Stimulated activated CD8-positive, alpha-beta memory T cell treated with anti-CD3 and anti-CD28 coated beads, Interleukin-7, amount 100 ng/mL, for 48 hours (primary cell): ENCODE data around the gene CCNY.

Experiments
- DNase-seq, 2 donors: peaks; one replicate each; pipeline ENCODE4 v3.0.0-alpha.2; 2020; ENCODE audit warnings: low read depth in 1 of 2; ENCODE audit errors: extremely low read depth in 1 of 2

Gene CCNY

GRCh38 chr10:35379226-35380137 lies 43.2 kb downstream of the CCNY start:
- DNase-seq: no peak

DNA sequence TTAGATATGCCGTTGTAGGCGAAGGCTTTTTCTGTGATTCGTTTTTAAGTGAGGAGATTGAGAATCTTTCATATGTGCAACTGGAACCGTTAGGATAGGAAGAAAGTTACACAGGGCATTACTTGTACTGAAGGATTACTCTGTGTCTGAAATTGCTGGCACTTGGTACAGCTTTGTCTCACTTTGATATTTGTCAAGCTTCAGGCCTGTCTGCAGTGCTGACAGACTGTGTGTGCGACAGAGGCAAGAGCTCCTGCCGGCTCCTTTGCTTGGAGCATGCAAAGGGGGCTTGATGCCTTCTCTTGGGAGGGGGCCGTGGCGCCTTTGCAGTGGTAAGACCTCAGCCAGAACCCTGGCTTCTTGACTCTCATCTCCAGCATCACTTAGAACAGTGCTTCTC lies 45.8 kb downstream of the CCNY start:
- DNase-seq: no peak

- no peak for DNase-seq
Measured at GRCh38 chr10:35384265-35384868, 48.1 kb downstream of the CCNY start.

DNA sequence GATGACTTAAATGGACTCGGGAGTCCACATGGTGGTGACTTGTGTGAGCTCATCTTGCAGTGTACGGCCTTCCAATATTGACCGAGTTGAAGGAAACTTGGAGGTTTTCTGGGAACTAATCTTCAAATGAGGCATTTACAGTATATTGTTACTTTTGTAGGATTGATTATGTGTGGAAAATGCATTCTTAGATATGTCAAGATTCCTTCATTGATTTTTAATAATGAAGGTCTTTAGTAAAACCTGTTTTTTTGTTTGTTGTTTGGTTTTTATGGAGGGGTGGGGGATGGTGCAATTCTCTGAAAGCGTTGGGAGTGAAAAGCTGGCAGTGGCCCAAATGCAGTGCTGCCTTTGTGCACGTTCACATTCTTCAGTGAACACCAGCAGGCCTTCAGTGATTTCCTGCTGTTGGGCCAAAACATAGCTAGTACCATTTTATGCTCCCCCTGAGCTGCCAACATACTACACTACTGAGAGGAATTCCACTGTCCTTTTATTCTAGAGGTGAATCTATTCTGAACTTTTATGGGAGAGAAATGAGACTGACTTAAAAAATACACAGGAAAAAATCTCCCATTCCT lies 50.4 kb downstream of the CCNY start:
- DNase-seq: no peak

GRCh38 chr10:35387768-35388167 lies 51.5 kb downstream of the CCNY start:
- DNase-seq: no peak

GRCh38 chr10:35388197-35388596 lies 51.9 kb downstream of the CCNY start:
- no peak for DNase-seq

GRCh38 chr10:35388682-35389081 lies 52.4 kb downstream of the CCNY start:
- no peak for DNase-seq

- DNase-seq: no peak
Measured at GRCh38 chr10:35390161-35390840, 54.0 kb downstream of the CCNY start.

DNA sequence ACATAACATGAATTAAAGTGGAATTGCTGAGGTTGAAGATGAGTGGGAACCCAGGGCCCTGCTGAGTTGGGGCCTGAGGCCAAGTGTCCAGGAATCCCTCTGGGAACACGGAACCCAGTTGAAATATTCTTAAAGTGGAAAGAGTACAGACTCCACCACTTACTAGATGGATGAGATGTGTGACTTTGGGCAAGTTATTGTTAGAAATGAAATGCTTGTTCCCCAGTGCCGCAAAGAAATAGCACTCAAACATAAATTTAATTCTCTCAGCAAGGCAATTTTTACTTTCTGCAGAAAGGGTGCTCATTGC lies 54.5 kb downstream of the CCNY start:
- DNase-seq: no peak

DNA sequence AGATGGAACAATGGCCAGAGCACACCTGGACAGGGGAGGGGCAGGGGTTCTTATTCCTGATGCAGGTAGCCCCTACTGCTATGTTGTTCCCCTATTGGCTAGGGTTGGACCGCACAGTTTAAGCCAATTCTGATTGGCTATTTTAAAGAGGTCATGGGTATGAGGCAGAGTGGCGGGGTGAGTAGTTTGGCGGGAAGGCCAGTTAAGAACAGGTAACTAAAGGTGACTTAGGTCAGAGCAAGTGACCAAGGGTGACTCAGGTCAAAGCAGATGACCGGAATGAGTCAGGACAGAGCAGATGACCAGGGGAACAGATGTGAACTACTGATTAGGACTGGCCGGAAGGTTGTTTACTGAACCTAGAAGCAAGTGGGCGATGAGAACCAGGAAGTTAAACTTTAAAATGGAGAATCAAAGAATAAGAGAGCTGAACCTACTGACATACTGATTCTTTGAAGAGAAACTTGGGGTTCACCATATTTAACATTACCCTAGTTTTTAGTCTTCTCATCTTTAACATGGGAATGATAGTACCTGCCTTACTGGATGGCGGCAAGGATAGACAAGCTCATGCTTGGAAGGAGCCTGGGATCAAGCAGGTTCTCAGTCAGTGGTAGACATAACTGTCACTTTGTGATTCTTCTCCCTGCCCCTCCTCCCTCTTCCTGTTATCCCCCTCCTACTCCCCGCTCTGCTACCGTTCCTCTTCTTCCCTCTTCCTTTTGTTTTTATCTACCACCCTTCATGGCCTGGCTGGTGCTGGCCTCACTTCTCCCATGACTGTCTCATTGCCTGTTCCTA lies 55.0 kb downstream of the CCNY start:
- DNase-seq: no peak

- no peak for DNase-seq
Measured at GRCh38 chr10:35391954-35392262, 55.6 kb downstream of the CCNY start.

GRCh38 chr10:35392482-35393228 lies 56.3 kb downstream of the CCNY start:
- no peak for DNase-seq

GRCh38 chr10:35394411-35394851 lies 58.1 kb downstream of the CCNY start:
- no peak for DNase-seq

DNA sequence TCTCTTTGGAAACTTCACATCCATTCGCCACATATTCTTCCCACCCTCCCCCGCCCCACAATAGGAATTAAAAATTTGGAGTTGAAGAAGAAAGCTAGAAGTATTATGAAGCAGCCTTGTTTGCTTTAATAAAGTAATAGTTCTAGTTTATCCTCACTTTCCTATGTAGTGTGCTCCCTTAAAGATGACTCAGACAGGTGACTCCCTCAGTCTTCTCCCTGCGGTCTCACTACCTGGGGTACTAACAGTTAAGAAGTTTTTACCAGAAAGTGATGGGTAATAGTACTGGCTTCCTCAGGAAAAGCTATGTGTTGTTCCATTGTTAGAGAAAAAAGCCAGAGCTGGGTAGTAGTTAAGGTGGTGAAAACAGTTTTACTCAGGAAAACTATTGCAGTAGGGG lies 58.6 kb downstream of the CCNY start:
- no peak for DNase-seq

- no peak for DNase-seq
Measured at GRCh38 chr10:35396560-35397434, 60.5 kb downstream of the CCNY start.

GRCh38 chr10:35397953-35398352 lies 61.6 kb downstream of the CCNY start:
- no peak for DNase-seq

DNA sequence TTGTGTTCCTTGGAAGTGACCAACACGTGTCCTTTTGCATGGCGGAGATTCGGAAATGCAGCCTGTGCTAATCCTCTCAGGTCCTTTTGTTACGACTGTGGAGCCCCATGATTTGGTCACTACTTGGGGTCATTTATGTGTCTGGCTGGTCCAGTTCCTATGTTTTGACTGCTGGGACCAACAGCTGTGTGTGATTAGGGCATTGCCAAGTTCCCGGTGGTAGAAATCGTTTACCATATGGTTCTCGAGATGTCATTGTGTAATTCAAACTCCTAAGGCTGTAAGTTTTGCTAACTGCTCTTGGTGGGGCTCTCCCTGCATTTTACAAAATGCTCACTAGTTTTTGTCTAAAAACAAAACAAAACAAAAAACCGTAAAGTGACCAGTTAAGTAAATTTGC lies 62.0 kb downstream of the CCNY start:
- no peak for DNase-seq

DNA sequence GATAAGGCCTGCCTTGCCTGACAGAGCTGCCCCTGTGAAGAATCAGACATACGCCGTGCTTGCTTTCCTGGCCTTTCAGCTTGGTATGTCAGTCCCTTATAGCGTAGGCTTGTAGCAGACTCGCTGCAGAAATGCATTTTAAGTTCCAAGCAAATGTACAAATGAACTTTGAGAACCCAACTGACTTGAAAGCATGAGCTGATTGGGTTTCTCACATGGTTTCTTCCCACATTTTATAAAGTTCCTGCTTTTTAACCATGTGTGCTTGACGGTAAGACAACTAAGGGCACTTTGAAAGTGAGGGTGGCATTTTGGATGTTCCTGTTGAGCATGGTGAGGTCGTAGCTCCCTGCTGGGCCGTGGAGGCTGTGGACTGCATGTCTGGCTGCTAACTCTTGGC lies 62.6 kb downstream of the CCNY start:
- no peak for DNase-seq

- DNase-seq: no peak
Measured at GRCh38 chr10:35399414-35400009, 63.2 kb downstream of the CCNY start.
